ENCODE results near the gene ZNF248. TPM values are rescaled to one million over a fixed set of nuclear protein-coding genes. Genes with fewer than 3 reads are reported as not detected.
"Not testable (repeated sequence)": the region's sequence is repeated elsewhere in the genome, so short reads cannot be mapped to it uniquely, and the experiment has no call there.

The ZNF248 gene
- total RNA-seq, 1 donor from 2014 or later, result 4.2 TPM

DNA sequence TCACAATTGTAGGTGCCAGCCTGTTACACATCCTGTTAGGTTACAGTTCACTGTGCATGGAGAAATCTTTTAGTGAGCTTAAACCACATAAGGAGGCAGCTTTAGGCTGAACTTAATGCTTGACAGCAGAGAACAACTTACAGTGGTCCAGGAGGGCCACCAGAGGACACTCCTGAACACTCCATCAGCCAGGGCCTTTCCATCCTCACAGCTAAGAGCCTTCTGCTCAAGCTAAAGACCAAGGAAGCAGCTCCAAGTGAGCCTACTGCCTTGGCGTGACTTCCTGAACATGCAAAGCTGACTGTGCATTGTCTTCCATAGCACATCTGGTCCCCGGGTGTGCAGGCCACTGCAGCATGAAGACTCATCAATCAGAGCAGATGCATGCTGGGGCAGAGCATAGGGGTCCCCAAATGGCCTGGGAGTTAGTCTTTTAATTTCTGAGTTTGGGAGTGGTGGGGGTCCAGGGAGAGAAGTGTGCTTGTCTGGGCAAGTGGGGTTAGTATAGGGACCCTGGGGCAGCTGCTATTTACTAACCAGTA lies 105.0 kb downstream of the ZNF248 start:
- DNase-seq (ENCODE audit: low spot score) (no peak), ATAC-seq (no peak)

DNA sequence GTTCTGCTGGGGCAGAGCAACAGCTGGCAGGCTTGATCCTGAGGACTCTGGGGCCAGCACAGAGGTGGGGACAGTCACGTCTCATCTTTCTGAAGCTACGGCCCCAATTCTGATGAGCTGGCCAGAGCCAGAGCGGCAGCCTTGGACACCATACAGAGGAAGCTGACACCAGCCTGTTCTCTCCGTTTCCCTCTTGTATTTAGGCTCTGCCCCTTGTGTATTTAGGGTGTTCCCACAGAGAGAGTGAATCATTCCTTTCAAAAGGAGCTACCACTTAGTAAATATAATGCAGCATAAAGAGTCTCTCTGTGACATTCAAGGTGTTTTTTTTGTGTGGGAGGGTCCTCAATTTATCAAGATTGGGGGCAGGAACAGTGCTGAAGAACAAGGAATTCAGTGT lies 109.2 kb downstream of the ZNF248 start:
- no peak for DNase-seq (ENCODE audit: low spot score)
- ATAC-seq, result no peak

DNA sequence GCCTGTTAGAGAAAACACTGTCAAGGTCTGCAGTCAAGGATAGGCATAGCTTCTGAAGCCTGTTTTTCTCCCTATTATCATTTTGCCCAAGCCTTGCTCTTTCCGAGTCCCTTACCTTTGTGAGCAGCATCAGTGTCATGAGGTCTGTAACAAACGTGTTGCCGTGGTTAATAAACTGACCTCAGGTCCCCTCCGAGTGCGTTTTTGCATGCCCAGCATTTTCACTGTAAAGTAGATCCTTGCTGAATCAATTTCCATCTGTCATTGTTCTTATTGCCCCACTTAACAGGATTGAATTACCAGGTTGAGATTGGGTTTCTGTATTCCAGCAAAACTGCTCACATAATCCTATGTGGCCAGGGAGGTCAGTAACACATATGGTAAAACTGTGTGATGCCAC lies 110.3 kb downstream of the ZNF248 start:
- ATAC-seq, result no peak
- DNase-seq (ENCODE audit: low spot score), result no peak

DNA sequence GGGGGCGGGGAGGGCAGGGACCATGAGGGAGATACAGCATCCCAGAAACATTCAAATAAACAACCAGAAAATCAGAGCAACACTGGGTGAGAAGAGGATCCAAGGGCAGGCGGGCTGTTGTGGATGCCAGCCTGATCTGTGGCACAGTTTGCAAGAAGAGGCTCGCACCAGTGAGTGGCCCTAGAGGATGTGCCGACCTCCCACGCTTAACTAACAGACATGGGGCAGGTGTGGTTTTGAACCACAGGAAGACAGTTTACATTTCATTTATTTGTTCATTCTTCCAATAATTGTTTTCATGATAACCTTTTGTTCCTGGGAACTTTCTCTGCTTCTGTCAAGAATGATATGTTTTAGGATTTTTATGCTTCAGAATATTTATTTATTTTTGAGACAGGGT lies 115.6 kb downstream of the ZNF248 start:
- DNase-seq (ENCODE audit: low spot score) (no peak), ATAC-seq (no peak)

DNA sequence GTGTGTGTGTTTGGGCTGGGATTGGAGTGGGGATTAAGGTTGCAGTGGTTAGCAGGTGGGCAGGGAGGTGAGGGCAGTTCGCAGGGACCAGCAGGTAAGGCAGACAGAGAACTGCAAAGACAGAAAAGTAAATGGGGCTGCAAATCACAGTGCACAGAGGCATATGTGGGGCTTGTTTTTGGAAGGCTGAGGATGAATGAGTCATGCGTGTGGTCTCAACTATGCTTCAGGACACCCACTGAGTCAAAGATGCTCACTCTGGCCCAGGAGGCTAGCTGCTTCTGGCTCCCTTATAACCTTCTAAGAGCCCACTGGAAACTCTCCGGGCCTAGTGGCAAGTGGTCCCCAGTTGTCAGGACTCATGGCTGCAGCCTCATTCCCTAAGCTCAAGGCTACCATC lies 118.2 kb downstream of the ZNF248 start:
- DNase-seq (ENCODE audit: low spot score) (no peak), ATAC-seq (no peak)

DNA sequence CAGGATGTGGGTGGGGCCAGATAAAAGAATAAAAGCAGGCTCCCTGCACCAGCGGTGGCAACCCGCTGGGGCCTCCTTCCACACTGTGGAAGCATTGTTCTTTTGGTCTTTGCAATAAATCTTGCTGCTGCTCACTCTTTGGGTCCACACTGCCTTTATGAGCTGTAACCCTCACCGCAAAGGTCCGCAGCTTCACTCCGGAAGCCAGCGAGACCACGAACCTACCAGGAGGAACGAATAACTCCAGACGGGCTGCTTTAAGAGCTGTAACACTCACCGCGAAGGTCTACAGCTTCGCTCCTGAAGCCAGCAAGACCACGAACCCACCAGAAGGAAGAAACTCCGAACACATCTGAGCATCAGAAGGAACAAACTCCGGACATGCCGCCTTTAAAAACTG lies 119.2 kb downstream of the ZNF248 start:
- not testable (repeated sequence) for DNase-seq (ENCODE audit: low spot score); ATAC-seq

DNA sequence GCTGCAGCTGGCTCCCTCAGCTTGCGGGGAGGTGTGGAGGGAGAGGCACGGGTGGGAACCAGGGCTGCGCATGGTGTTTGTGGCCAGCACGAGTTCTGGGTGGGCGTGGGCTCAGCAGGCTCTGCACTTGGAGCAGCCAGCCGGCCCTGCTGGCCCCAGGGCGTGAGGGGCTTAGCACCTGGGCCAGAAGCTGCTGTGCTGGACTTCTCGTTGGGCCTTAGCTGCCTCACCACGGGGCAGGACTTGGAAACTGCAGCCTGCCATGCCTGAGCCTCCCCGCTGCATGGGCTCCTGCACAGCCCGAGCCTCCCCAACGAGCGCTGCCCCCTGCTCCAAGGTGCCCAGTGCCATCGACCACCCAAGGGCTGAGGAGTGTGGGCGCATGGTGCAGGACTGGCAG lies 120.1 kb downstream of the ZNF248 start:
- no peak for ATAC-seq
- DNase-seq (ENCODE audit: low spot score), result no peak

DNA sequence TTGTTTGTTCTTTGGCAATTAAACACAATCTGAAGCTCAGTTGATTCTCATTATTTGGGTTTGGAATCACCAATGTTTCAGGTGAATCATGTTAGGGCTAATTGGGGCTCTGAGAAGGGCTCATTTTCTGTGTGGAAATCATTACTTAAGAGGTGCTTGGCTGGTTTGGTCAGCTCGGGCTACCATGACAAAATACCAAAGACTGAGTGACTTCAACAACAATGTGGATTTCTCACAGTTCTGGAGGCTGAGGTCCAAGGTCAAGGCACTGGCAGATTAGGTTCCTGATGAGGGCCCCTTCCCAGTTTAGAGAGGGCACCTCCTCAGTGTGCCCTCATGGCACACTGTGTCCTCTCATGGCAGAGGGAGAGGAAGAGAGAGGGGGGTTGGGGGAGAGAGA lies 121.3 kb downstream of the ZNF248 start:
- no peak for ATAC-seq
- no peak for DNase-seq (ENCODE audit: low spot score)

DNA sequence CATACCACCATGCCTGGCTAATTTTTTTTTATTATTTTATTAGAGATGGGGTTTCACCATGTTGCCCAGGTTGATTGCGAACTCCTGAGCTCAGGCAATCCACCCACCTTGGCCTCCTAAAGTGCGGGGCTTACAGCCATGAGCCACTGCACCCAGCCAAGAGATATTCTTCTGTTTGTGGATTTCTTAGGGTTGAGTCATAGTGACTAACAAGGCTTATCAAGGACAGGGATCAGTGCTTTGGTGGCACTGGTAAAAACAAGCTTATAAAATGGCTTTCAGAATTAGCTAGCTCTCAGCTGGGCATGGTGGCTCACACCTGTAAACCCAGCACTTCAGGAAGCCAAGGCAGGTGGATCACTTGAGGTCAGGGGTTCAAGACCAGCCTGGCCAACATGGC lies 122.4 kb downstream of the ZNF248 start:
- no peak for ATAC-seq
- no peak for DNase-seq (ENCODE audit: low spot score)

Other genes with a start within 250 kb of the ZNF248 start
- gene ZNF25, start 119.0 kb upstream of the ZNF248 start, total RNA-seq, result 2.3 TPM
- gene ZNF33A, start 153.1 kb upstream of the ZNF248 start, total RNA-seq, result 18.7 TPM
- 7.3 TPM for gene ZNF37A, start 236.7 kb upstream of the ZNF248 start, total RNA-seq